ENCODE data around the gene GRM7. TPM values are rescaled to one million over a fixed set of nuclear protein-coding genes. Genes with fewer than 3 reads are reported as not detected.

The GRM7 gene
- total and polyA plus RNA-seq, 2 donors (not counting 1 experiment from before 2014, with no cell fraction given), result not detected

- WGBS (ENCODE audit: insufficient coverage), result 13% methylated on average over 3 of the region's 7 CpGs
- H3K27me3 Mint-ChIP-seq, result peaks cover 15% of the 10 kb centered on the region
These were observed 1.9 kb downstream of the GRM7 start for GRCh38 chr3:6862880-6863195.

DNA sequence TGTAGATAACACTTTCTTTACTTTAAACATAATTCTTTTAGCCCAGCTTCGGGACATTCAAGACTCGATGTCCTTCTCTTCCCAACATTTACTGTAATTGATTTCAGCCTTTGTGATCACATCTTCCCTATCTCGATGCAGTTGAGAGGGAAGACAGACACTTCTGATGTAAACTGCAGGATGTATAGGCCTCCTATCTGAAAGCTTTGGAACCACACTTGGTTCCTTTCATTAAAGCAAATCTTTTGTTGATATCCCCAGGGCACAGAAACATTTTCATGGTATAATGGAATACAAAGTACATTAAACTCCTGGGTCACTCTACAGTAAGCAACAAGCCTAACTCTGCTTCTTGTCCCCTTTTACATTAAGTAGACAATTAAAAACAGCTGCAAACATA lies 6.4 kb downstream of the GRM7 start:
- ChIA-PET CTCF (no interaction called here), POLR2A (no interaction called here)
- Histone ChIP-seq H3K27ac (ENCODE audit: low read length in 2 of 2) (no peak overlapping the region), H4K20me1 (ENCODE audit: control insufficient read depth, insufficient read depth, low read length, poor library complexity, severe bottlenecking) (no peaks in the 10 kb centered on the region), H3K79me2 (ENCODE audit: control insufficient read depth, insufficient read depth, low read length) (no peaks in the 10 kb centered on the region), H2AFZ (ENCODE audit: insufficient read depth, low read depth, low read length, poor library complexity, severe bottlenecking) (no peak overlapping the region), H3K27me3 (replicated peaks in 1 of 4; ENCODE audit: control extremely low read depth in 1 of 4, control insufficient read depth in 3 of 4, insufficient read depth in 4 of 4, low read length in 3 of 4) (peaks cover 0 to 7% (median 0%) of the 10 kb centered on the region in 4 experiments), H3K9ac (ENCODE audit: low read length) (no peak overlapping the region), H3K4me1 (ENCODE audit: control insufficient read depth in 2 of 2, insufficient read depth in 2 of 2, low read length in 2 of 2) (no peaks in the 10 kb centered on the region), H3K4me2 (replicated peaks; ENCODE audit: low read depth, low read length, poor library complexity, severe bottlenecking) (no peak overlapping the region), H3K4me3 (ENCODE audit: control extremely low read depth in 1 of 5, extremely low read depth in 1 of 5, insufficient read depth in 1 of 5, low read depth in 2 of 5, low read length in 4 of 5) (no peak overlapping the region), H3K36me3 (replicated peaks in 1 of 2; ENCODE audit: control extremely low read depth in 1 of 2, control insufficient read depth in 1 of 2, extremely low read depth in 1 of 2, insufficient read depth in 2 of 2, low read length in 1 of 2) (no peaks in the 10 kb centered on the region), H3K9me3 (ENCODE audit: control extremely low read depth in 1 of 3, control insufficient read depth in 2 of 3, insufficient read depth in 1 of 3, low read length in 2 of 3) (peaks cover 0 to 2% (median 0%) of the 10 kb centered on the region in 3 donors)
- ATAC-seq (ENCODE audit: low read depth), result no peak
- H3K27ac Mint-ChIP-seq, result no peak overlapping the region
- peaks cover 10% of the 10 kb centered on the region for H3K27me3 Mint-ChIP-seq
- intact Hi-C loops (cut with micrococcal nuclease), result no loop called here
- no peak for DNase-seq
- no peak for TF ChIP-seq EZH2 (IDR thresholded peaks at IDR 0.05; ENCODE audit: borderline replicate concordance, insufficient read depth, low read depth, low read length, poor library complexity, severe bottlenecking)
- TF ChIP-seq, protein P1, sequence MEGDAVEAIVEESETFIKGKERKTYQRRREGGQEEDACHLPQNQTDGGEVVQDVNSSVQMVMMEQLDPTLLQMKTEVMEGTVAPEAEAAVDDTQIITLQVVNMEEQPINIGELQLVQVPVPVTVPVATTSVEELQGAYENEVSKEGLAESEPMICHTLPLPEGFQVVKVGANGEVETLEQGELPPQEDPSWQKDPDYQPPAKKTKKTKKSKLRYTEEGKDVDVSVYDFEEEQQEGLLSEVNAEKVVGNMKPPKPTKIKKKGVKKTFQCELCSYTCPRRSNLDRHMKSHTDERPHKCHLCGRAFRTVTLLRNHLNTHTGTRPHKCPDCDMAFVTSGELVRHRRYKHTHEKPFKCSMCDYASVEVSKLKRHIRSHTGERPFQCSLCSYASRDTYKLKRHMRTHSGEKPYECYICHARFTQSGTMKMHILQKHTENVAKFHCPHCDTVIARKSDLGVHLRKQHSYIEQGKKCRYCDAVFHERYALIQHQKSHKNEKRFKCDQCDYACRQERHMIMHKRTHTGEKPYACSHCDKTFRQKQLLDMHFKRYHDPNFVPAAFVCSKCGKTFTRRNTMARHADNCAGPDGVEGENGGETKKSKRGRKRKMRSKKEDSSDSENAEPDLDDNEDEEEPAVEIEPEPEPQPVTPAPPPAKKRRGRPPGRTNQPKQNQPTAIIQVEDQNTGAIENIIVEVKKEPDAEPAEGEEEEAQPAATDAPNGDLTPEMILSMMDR (IDR thresholded peaks at IDR 0.05), result no peak
- 78% methylated on average over 2 of the region's 3 CpGs for WGBS (ENCODE audit: insufficient coverage)
- no peaks in the 10 kb centered on the region for H3K9me3 Mint-ChIP-seq (ENCODE audit: insufficient read depth)
- no peaks in the 10 kb centered on the region for H3K4me1 Mint-ChIP-seq
- H3K4me3 Mint-ChIP-seq, result no peak overlapping the region

More at GRCh38 chr3:6862880-6863195, 1.9 kb downstream of the GRM7 start:
- H3K4me1 ChIP-seq (ENCODE audit: control insufficient read depth in 2 of 2, insufficient read depth in 2 of 2, low read length in 2 of 2), result no peaks in the 10 kb centered on the region
- Mint-ChIP-seq H3K27ac (no peak overlapping the region), H3K9me3 (ENCODE audit: insufficient read depth) (no peaks in the 10 kb centered on the region), H3K4me1 (no peaks in the 10 kb centered on the region), H3K4me3 (no peak overlapping the region)
- no peak overlapping the region for H3K9ac ChIP-seq (ENCODE audit: low read length)
- intact Hi-C loops (cut with micrococcal nuclease), result no loop called here
- H3K4me2 ChIP-seq (replicated peaks; ENCODE audit: low read depth, low read length, poor library complexity, severe bottlenecking), result no peak overlapping the region
- H3K4me3 ChIP-seq (ENCODE audit: control extremely low read depth in 1 of 5, extremely low read depth in 1 of 5, insufficient read depth in 1 of 5, low read depth in 2 of 5, low read length in 4 of 5), result no peak overlapping the region
- H3K27me3 ChIP-seq (replicated peaks in 1 of 4; ENCODE audit: control extremely low read depth in 1 of 4, control insufficient read depth in 3 of 4, insufficient read depth in 4 of 4, low read length in 3 of 4), result peaks cover 0 to 19% (median 0%) of the 10 kb centered on the region in 4 experiments
- DNase-seq (no peak), ATAC-seq (ENCODE audit: low read depth) (no peak)
- H3K9me3 ChIP-seq (ENCODE audit: control extremely low read depth in 1 of 3, control insufficient read depth in 2 of 3, insufficient read depth in 1 of 3, low read length in 2 of 3), result peaks cover 0 to 19% (median 0%) of the 10 kb centered on the region in 3 donors
- ChIA-PET CTCF (no interaction called here), POLR2A (no interaction called here)
- H3K36me3 ChIP-seq (replicated peaks in 1 of 2; ENCODE audit: control extremely low read depth in 1 of 2, control insufficient read depth in 1 of 2, extremely low read depth in 1 of 2, insufficient read depth in 2 of 2, low read length in 1 of 2), result no peaks in the 10 kb centered on the region
- TF ChIP-seq, protein P1 (IDR thresholded peaks at IDR 0.05), result no peak
- TF ChIP-seq EZH2 (IDR thresholded peaks at IDR 0.05; ENCODE audit: borderline replicate concordance, insufficient read depth, low read depth, low read length, poor library complexity, severe bottlenecking), result no peak
- no peak overlapping the region for H2AFZ ChIP-seq (ENCODE audit: insufficient read depth, low read depth, low read length, poor library complexity, severe bottlenecking)
- no peaks in the 10 kb centered on the region for H3K79me2 ChIP-seq (ENCODE audit: control insufficient read depth, insufficient read depth, low read length)
- H4K20me1 ChIP-seq (ENCODE audit: control insufficient read depth, insufficient read depth, low read length, poor library complexity, severe bottlenecking), result no peaks in the 10 kb centered on the region
- no peak overlapping the region for H3K27ac ChIP-seq (ENCODE audit: low read length in 2 of 2)
